ENCODE measurements around the gene CELF1. TPM values are rescaled to one million over a fixed set of nuclear protein-coding genes. Genes with fewer than 3 reads are reported as not detected.

The CELF1 gene
- total and polyA plus RNA-seq, 9 of the 15 experiments (the other 6 are each of a cell fraction or from before 2014, with no cell fraction given) = 11.3 to 142 (median 77.4) TPM

- ATAC-seq (no peak), FAIRE-seq (no peak), DNase-seq (ENCODE audit: extremely low read depth in 1 of 4, low spot score in 3 of 4) (no peak)
- Histone ChIP-seq H3K79me2 (ENCODE audit: control insufficient read depth, insufficient read depth, low read length) (peaks cover 99% of the 10 kb centered on the region), H4K20me1 (replicated peaks; ENCODE audit: control insufficient read depth, insufficient read depth, low read length) (peaks cover 24% of the 10 kb centered on the region), H3K36me3 (ENCODE audit: control insufficient read depth, insufficient read depth, low read length) (peaks cover 24% of the 10 kb centered on the region; the same call in 2 of the 3 replicates), H3K27ac (ENCODE audit: extremely low read depth, low read depth, low read length) (no peak overlapping the region), H3K9me3 (replicated peaks; ENCODE audit: control insufficient read depth, insufficient read depth, low read depth, low read length) (no peaks in the 10 kb centered on the region), H3K4me1 (replicated peaks in 1 of 2; ENCODE audit: control insufficient read depth in 2 of 2, insufficient read depth in 2 of 2, low read length in 2 of 2) (peaks cover 4 to 10% of the 10 kb centered on the region in 2 experiments; a peak in 3 of 5 replicates), H3K9me1 (ENCODE audit: control insufficient read depth, insufficient read depth, low read length) (no peaks in the 10 kb centered on the region), H3K27me3 (ENCODE audit: control insufficient read depth in 2 of 2, insufficient read depth in 2 of 2, low read length in 2 of 2) (no peaks in the 10 kb centered on the region), H3K4me2 (ENCODE audit: insufficient read depth, low read length) (no peak overlapping the region), H2AFZ (ENCODE audit: low read depth, low read length) (no peak overlapping the region), H3K4me3 (no peak overlapping the region), H3K9ac (ENCODE audit: insufficient read depth in 1 of 2, low read depth in 2 of 2, low read length in 2 of 2) (no peak overlapping the region)
- intact Hi-C loops (cut with micrococcal nuclease) = no loop called here
- CTCF ChIA-PET (ENCODE audit: low intra/inter-chr PET ratio) = no interaction called here
- POLR2A ChIA-PET = interaction anchor here (0.8 to 1.5 kb wide), 6 partner anchors 8 to 28 kb away, joined by 3 to 9 read pairs (median 5); partner anchors contain the start of gene PTPMT1
- no TSS peak for BruUV-seq (replicated peaks)
- WGBS (ENCODE audit: insufficient coverage, low coverage, missing lambda C conversion rate) = 91% methylated on average over 2 of the region's 3 CpGs
- in situ Hi-C loops (cut with MboI) = no loop called here
- TF ChIP-seq ZNF318 (IDR thresholded peaks at IDR 0.05; ENCODE audit: borderline replicate concordance in 1 of 2, low read depth in 1 of 2) (no peak), CBX8 (IDR thresholded peaks at IDR 0.05; ENCODE audit: borderline replicate concordance, extremely low read depth, low read depth, low read length, poor library complexity, severe bottlenecking) (no peak), ZFPM2 (CRISPR knock-in tag; IDR thresholded peaks at IDR 0.05) (no peak), ZNF561 (CRISPR knock-in tag; conservative IDR thresholded peaks at IDR 0.05) (no peak), TBP (optimal IDR thresholded peaks at IDR 0.05; ENCODE audit: low read depth, low read length) (no peak), HEY1 (CRISPR knock-in tag; IDR thresholded peaks at IDR 0.05; ENCODE audit: borderline replicate concordance) (no peak), ZNF507 (tag; conservative IDR thresholded peaks at IDR 0.05) (no peak), ZNF316 (IDR thresholded peaks at IDR 0.05) (no peak), NFRKB (IDR thresholded peaks at IDR 0.05; ENCODE audit: low read depth) (no peak), KAT7 (CRISPR knock-in tag; IDR thresholded peaks at IDR 0.05; ENCODE audit: borderline replicate concordance) (no peak)
- TF ChIP-seq, protein P1, sequence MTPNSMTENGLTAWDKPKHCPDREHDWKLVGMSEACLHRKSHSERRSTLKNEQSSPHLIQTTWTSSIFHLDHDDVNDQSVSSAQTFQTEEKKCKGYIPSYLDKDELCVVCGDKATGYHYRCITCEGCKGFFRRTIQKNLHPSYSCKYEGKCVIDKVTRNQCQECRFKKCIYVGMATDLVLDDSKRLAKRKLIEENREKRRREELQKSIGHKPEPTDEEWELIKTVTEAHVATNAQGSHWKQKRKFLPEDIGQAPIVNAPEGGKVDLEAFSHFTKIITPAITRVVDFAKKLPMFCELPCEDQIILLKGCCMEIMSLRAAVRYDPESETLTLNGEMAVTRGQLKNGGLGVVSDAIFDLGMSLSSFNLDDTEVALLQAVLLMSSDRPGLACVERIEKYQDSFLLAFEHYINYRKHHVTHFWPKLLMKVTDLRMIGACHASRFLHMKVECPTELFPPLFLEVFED (CRISPR knock-in tag; conservative IDR thresholded peaks at IDR 0.05) = no peak
Measured at GRCh38 chr11:47536915-47537314, 16.0 kb downstream of the CELF1 start.
